ENCODE results near the gene PRKACG. TPM values are rescaled to one million over a fixed set of nuclear protein-coding genes. Genes with fewer than 3 reads are reported as not detected.

The PRKACG gene
- total RNA-seq, 1 donor from 2014 or later, result not detected

GRCh38 chr9:69044240-69045219 lies 30.6 kb upstream of the PRKACG start:
- TF ChIP-seq CTCF (IDR thresholded peaks at IDR 0.05), result no peak
- intact Hi-C loops (cut with DNase I), result no loop called here
- no peak overlapping the region for H3K27ac ChIP-seq
- no peaks in the 10 kb centered on the region for H3K9me3 ChIP-seq
- peaks cover 27% of the 10 kb centered on the region for H3K36me3 ChIP-seq
- H3K27me3 ChIP-seq (ENCODE audit: low read depth), result no peaks in the 10 kb centered on the region
- no peak overlapping the region for H3K4me3 ChIP-seq
- peak in 1 of 2 donors; percentile 8 for ATAC-seq
- no peak for DNase-seq
- peaks cover 5% of the 10 kb centered on the region for H3K4me1 ChIP-seq

- Histone ChIP-seq H3K4me3 (no peak overlapping the region), H3K27me3 (ENCODE audit: low read depth) (no peaks in the 10 kb centered on the region), H3K4me1 (peaks cover 14% of the 10 kb centered on the region), H3K36me3 (no peaks in the 10 kb centered on the region), H3K9me3 (no peaks in the 10 kb centered on the region), H3K27ac (no peak overlapping the region)
- DNase-seq (no peak), ATAC-seq (no peak)
- intact Hi-C loops (cut with DNase I), result no loop called here
- TF ChIP-seq CTCF (IDR thresholded peaks at IDR 0.05), result no peak
Measured at GRCh38 chr9:69040646-69041045, 26.7 kb upstream of the PRKACG start.

- intact Hi-C loops (cut with DNase I), result no loop called here
- ATAC-seq (no peak), DNase-seq (no peak)
- Histone ChIP-seq H3K4me3 (peak overlapping the region; percentile 77), H3K36me3 (no peaks in the 10 kb centered on the region), H3K27me3 (ENCODE audit: low read depth) (no peaks in the 10 kb centered on the region), H3K4me1 (peaks cover 14% of the 10 kb centered on the region), H3K9me3 (no peaks in the 10 kb centered on the region), H3K27ac (peak overlapping the region; percentile 86)
- TF ChIP-seq CTCF (IDR thresholded peaks at IDR 0.05), result no peak
Measured at GRCh38 chr9:69036799-69037198, 22.9 kb upstream of the PRKACG start.

DNA sequence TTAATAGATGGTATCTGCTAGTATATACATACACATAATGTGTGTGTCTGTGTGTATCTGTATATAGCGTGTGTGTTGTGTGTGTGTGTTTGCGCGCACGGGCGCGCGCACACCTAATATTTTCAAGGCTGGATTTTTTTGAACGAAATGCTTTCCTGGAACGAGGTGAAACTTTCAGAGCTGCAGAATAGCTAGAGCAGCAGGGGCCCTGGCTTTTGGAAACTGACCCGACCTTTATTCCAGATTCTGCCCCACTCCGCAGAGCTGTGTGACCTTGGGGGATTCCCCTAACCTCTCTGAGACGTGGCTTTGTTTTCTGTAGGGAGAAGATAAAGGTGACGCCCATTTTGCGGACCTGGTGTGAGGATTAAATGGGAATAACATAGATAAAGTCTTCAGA lies 22.4 kb upstream of the PRKACG start:
- H3K27ac ChIP-seq, result peak overlapping the region; percentile 86
- ATAC-seq, result peak; percentile 38 to 51

More for the DNA sequence above, 22.4 kb upstream of the PRKACG start:
- H3K36me3 ChIP-seq, result no peaks in the 10 kb centered on the region
- intact Hi-C loops (cut with DNase I), result no loop called here
- no peak for DNase-seq
- H3K27me3 ChIP-seq (ENCODE audit: low read depth), result no peaks in the 10 kb centered on the region
- H3K4me1 ChIP-seq, result peaks cover 14% of the 10 kb centered on the region
- no peaks in the 10 kb centered on the region for H3K9me3 ChIP-seq
- TF ChIP-seq CTCF (IDR thresholded peaks at IDR 0.05), result no peak
- H3K4me3 ChIP-seq, result peak overlapping the region; percentile 77

Measured in lower lobe of right lung (tissue), 2 donors.